Measurements from ENCODE around the gene OXER1. TPM values are rescaled to one million over a fixed set of nuclear protein-coding genes. Genes with fewer than 3 reads are reported as not detected.

OXER1 gene
- total and polyA plus RNA-seq, 2 of the 13 experiments (the other 11 are each of a cell fraction or from before 2014, with no cell fraction given) = 8.0 to 9.0 TPM

DNA sequence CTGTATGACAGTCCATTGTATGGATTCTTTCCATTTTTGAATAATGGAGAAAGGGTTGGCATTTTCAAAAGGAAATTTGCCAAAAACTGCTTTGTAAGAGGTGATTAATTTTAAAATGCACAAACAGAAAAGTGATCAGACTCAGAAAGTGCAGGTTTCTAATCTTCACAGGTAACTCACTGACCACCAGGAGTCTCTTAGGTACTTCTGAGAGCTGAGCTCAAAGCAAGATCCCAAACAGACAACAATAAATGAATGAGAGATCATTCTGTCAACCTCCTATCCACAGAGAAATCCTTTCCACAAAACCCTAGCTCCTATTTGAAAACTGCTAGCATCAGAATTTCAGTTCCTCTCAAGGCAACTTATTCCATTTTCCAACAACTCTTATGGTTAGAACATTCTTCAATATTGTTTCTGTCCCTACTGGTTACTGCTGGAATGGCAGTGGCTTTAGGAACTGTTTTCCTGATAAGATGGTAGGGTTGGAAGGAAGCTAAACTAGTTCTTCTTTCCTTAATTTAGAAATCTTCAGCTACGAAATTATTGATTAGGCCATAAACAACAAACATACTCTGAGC, 49.1 kb upstream of the OXER1 start (continued):
- TF ChIP-seq JARID2 (CRISPR knock-in tag; IDR thresholded peaks at IDR 0.05; ENCODE audit: insufficient replicate concordance) = no peak
- no peak for TF ChIP-seq RFXAP (CRISPR knock-in tag; IDR thresholded peaks at IDR 0.05; ENCODE audit: borderline replicate concordance)
- TF ChIP-seq ZNF616 (CRISPR knock-in tag; IDR thresholded peaks at IDR 0.05; ENCODE audit: low read depth) = no peak
- TF ChIP-seq POLR2G (IDR thresholded peaks at IDR 0.05; ENCODE audit: low read depth, low read length) = no peak
- TF ChIP-seq ZNF44 (CRISPR knock-in tag; IDR thresholded peaks at IDR 0.05) = 0 out of 2 replicates have a peak, but pooled peaks have one; percentile 43
- TF ChIP-seq MAF1 (CRISPR knock-in tag; IDR thresholded peaks at IDR 0.05; ENCODE audit: borderline replicate concordance) = no peak
- TF ChIP-seq, protein P1, sequence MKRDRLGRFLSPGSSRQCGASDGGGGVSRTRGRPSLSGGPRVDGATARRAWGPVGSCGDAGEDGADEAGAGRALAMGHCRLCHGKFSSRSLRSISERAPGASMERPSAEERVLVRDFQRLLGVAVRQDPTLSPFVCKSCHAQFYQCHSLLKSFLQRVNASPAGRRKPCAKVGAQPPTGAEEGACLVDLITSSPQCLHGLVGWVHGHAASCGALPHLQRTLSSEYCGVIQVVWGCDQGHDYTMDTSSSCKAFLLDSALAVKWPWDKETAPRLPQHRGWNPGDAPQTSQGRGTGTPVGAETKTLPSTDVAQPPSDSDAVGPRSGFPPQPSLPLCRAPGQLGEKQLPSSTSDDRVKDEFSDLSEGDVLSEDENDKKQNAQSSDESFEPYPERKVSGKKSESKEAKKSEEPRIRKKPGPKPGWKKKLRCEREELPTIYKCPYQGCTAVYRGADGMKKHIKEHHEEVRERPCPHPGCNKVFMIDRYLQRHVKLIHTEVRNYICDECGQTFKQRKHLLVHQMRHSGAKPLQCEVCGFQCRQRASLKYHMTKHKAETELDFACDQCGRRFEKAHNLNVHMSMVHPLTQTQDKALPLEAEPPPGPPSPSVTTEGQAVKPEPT (CRISPR knock-in tag; IDR thresholded peaks at IDR 0.05; ENCODE audit: low read depth) = no peak
- TF ChIP-seq ZNF350 (CRISPR knock-in tag; IDR thresholded peaks at IDR 0.05; ENCODE audit: borderline replicate concordance, low read depth) = no peak
- TF ChIP-seq NCOR1 (IDR thresholded peaks at IDR 0.05; ENCODE audit: borderline replicate concordance, low read length) = no peak
- TF ChIP-seq, protein P2, sequence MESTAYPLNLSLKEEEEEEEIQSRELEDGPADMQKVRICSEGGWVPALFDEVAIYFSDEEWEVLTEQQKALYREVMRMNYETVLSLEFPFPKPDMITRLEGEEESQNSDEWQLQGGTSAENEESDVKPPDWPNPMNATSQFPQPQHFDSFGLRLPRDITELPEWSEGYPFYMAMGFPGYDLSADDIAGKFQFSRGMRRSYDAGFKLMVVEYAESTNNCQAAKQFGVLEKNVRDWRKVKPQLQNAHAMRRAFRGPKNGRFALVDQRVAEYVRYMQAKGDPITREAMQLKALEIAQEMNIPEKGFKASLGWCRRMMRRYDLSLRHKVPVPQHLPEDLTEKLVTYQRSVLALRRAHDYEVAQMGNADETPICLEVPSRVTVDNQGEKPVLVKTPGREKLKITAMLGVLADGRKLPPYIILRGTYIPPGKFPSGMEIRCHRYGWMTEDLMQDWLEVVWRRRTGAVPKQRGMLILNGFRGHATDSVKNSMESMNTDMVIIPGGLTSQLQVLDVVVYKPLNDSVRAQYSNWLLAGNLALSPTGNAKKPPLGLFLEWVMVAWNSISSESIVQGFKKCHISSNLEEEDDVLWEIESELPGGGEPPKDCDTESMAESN (CRISPR knock-in tag; conservative IDR thresholded peaks at IDR 0.05) = no peak
- no peak for TF ChIP-seq ZSCAN31 (CRISPR knock-in tag; IDR thresholded peaks at IDR 0.05; ENCODE audit: low read depth)
- no peak for TF ChIP-seq CREM (IDR thresholded peaks at IDR 0.05)
- no peak for TF ChIP-seq CREM (CRISPR knock-in tag; IDR thresholded peaks at IDR 0.05)
- no peak for TF ChIP-seq CENPX (CRISPR knock-in tag; IDR thresholded peaks at IDR 0.05)
- TF ChIP-seq ZNF143 (CRISPR knock-in tag; IDR thresholded peaks at IDR 0.05) = no peak
- no peak for TF ChIP-seq ZNF326 (CRISPR knock-in tag; IDR thresholded peaks at IDR 0.05; ENCODE audit: borderline replicate concordance)
- no peak for TF ChIP-seq SETDB1 (CRISPR knock-in tag; IDR thresholded peaks at IDR 0.05; ENCODE audit: borderline replicate concordance)
- no peak for TF ChIP-seq TSC22D2 (CRISPR knock-in tag; IDR thresholded peaks at IDR 0.05; ENCODE audit: borderline replicate concordance)
- no peak for TF ChIP-seq KDM3A (CRISPR knock-in tag; IDR thresholded peaks at IDR 0.05; ENCODE audit: low read depth)
- no peak for TF ChIP-seq JDP2 (CRISPR knock-in tag; IDR thresholded peaks at IDR 0.05; ENCODE audit: borderline replicate concordance)
- TF ChIP-seq, protein P3, sequence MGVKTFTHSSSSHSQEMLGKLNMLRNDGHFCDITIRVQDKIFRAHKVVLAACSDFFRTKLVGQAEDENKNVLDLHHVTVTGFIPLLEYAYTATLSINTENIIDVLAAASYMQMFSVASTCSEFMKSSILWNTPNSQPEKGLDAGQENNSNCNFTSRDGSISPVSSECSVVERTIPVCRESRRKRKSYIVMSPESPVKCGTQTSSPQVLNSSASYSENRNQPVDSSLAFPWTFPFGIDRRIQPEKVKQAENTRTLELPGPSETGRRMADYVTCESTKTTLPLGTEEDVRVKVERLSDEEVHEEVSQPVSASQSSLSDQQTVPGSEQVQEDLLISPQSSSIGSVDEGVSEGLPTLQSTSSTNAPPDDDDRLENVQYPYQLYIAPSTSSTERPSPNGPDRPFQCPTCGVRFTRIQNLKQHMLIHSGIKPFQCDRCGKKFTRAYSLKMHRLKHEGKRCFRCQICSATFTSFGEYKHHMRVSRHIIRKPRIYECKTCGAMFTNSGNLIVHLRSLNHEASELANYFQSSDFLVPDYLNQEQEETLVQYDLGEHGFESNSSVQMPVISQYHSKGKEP (CRISPR knock-in tag; IDR thresholded peaks at IDR 0.05) = no peak
- no peak for TF ChIP-seq RAD21 (CRISPR knock-in tag; IDR thresholded peaks at IDR 0.05)
- TF ChIP-seq GLI4 (CRISPR knock-in tag; IDR thresholded peaks at IDR 0.05; ENCODE audit: borderline replicate concordance) = no peak
- no peak for TF ChIP-seq MEIS2 (CRISPR knock-in tag; IDR thresholded peaks at IDR 0.05)
- TF ChIP-seq, protein P4, sequence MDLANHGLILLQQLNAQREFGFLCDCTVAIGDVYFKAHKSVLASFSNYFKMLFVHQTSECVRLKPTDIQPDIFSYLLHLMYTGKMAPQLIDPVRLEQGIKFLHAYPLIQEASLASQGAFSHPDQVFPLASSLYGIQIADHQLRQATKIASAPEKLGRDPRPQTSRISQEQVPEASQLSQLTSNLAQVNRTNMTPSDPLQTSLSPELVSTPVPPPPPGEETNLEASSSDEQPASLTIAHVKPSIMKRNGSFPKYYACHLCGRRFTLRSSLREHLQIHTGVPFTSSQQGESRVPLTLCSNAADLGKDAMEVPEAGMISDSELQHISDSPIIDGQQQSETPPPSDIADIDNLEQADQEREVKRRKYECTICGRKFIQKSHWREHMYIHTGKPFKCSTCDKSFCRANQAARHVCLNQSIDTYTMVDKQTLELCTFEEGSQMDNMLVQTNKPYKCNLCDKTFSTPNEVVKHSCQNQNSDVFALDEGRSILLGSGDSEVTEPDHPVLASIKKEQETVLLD (CRISPR knock-in tag; IDR thresholded peaks at IDR 0.05; ENCODE audit: low read depth) = no peak
